ENCODE results near the gene KRT2. TPM values are rescaled to one million over a fixed set of nuclear protein-coding genes. Genes with fewer than 3 reads are reported as not detected.

Gene KRT2
- total and polyA plus RNA-seq, 10 of the 15 experiments (the other 5 are each of a cell fraction or from before 2014, with no cell fraction given): 0.08 to 0.12 TPM; not detected in 8

GRCh38 chr12:52655720-52656124 is 3.7 kb upstream of the KRT2 start:
- intact Hi-C loops (cut with micrococcal nuclease; ENCODE audit: unreplicated experiment) (no loop called here), in situ Hi-C loops (cut with MboI) (no loop called here)
- Histone ChIP-seq H3K79me2 (ENCODE audit: control insufficient read depth, insufficient read depth, low read length) (no peaks in the 10 kb centered on the region), H4K20me1 (ENCODE audit: control insufficient read depth, insufficient read depth) (no peaks in the 10 kb centered on the region), H3K4me3 (no peak overlapping the region), H3K4me1 (ENCODE audit: control insufficient read depth, insufficient read depth, low read length) (no peaks in the 10 kb centered on the region), H3K9ac (ENCODE audit: control insufficient read depth, insufficient read depth, low read length) (no peak overlapping the region), H3K36me3 (ENCODE audit: control insufficient read depth in 2 of 2, insufficient read depth in 2 of 2, low read length in 1 of 2) (no peaks in the 10 kb centered on the region), H3K27ac (ENCODE audit: control insufficient read depth, insufficient read depth) (no peak overlapping the region), H2AFZ (ENCODE audit: control insufficient read depth, low read depth, low read length) (no peak overlapping the region), H3K27me3 (replicated peaks in 1 of 2; ENCODE audit: control insufficient read depth in 2 of 2, insufficient read depth in 2 of 2, low read length in 1 of 2) (peaks cover 3 to 6% of the 10 kb centered on the region in 2 experiments; a peak in 2 of 4 replicates), H3K9me3 (replicated peaks; ENCODE audit: control insufficient read depth, insufficient read depth, low read length) (no peaks in the 10 kb centered on the region), H3K4me2 (ENCODE audit: control insufficient read depth, insufficient read depth) (no peak overlapping the region)
- no TSS peak for BruUV-seq (replicated peaks)
- RAD21 ChIA-PET (ENCODE audit: unreplicated experiment): no interaction called here
- WGBS (ENCODE audit: insufficient coverage, insufficient replicate concordance, low lambda C conversion rate, missing lambda C conversion rate): 25% methylated on average over 8 of the region's 8 CpGs
- ATAC-seq (no peak), DNase-seq (ENCODE audit: low read depth, low spot score) (no peak), FAIRE-seq (no peak)
- SMC1A ChIA-PET (ENCODE audit: uncharacterized antibody, unreplicated experiment): no interaction called here
- POLR2A ChIA-PET: interaction anchor here (0.6 kb wide), 1 partner anchor 727 kb away, joined by 7 read pairs; no protein-coding TSS in a partner anchor
- CTCF ChIA-PET: no interaction called here
- TF ChIP-seq FOXK2 (IDR thresholded peaks at IDR 0.05) (no peak), BACH1 (IDR thresholded peaks at IDR 0.05; ENCODE audit: borderline replicate concordance) (no peak)

GRCh38 chr12:52655251-52655650 is 3.2 kb upstream of the KRT2 start:
- intact Hi-C loops (cut with micrococcal nuclease; ENCODE audit: unreplicated experiment) (no loop called here), in situ Hi-C loops (cut with MboI) (no loop called here)
- CTCF ChIA-PET: no interaction called here
- no peaks in the 10 kb centered on the region for H3K79me2 ChIP-seq (ENCODE audit: control insufficient read depth, insufficient read depth, low read length)
- POLR2A ChIA-PET: no interaction called here
- SMC1A ChIA-PET (ENCODE audit: uncharacterized antibody, unreplicated experiment): no interaction called here
- no peak overlapping the region for H2AFZ ChIP-seq (ENCODE audit: control insufficient read depth, low read depth, low read length)
- H3K9ac ChIP-seq (ENCODE audit: control insufficient read depth, insufficient read depth, low read length): no peak overlapping the region
- no peak overlapping the region for H3K4me2 ChIP-seq (ENCODE audit: control insufficient read depth, insufficient read depth)
- RAD21 ChIA-PET (ENCODE audit: unreplicated experiment): no interaction called here
- no peaks in the 10 kb centered on the region for H3K36me3 ChIP-seq (ENCODE audit: control insufficient read depth in 2 of 2, insufficient read depth in 2 of 2, low read length in 1 of 2)
- H3K27ac ChIP-seq (ENCODE audit: control insufficient read depth, insufficient read depth): no peak overlapping the region
- no peak for DNase-seq (ENCODE audit: low read depth, low spot score)
- no peaks in the 10 kb centered on the region for H3K9me3 ChIP-seq (replicated peaks; ENCODE audit: control insufficient read depth, insufficient read depth, low read length)
- H4K20me1 ChIP-seq (ENCODE audit: control insufficient read depth, insufficient read depth): no peaks in the 10 kb centered on the region
- H3K4me3 ChIP-seq: no peak overlapping the region
- ATAC-seq: no peak
- no peaks in the 10 kb centered on the region for H3K4me1 ChIP-seq (ENCODE audit: control insufficient read depth, insufficient read depth, low read length)
- 2% methylated on average over 6 of the region's 6 CpGs for WGBS (ENCODE audit: insufficient coverage, insufficient replicate concordance, low lambda C conversion rate, missing lambda C conversion rate)
- no TSS peak for BruUV-seq (replicated peaks)
- peaks cover 3 to 6% of the 10 kb centered on the region in 2 experiments; a peak in 2 of 4 replicates for H3K27me3 ChIP-seq (replicated peaks in 1 of 2; ENCODE audit: control insufficient read depth in 2 of 2, insufficient read depth in 2 of 2, low read length in 1 of 2)
- FAIRE-seq: no peak
- TF ChIP-seq PRDM15 (CRISPR knock-in tag; IDR thresholded peaks at IDR 0.05): no peak
- TF ChIP-seq ZZZ3 (IDR thresholded peaks at IDR 0.05; ENCODE audit: control insufficient read depth, insufficient read length, low read depth): no peak
- TF ChIP-seq IKZF2 (IDR thresholded peaks at IDR 0.05): no peak
- no peak for TF ChIP-seq MYB (IDR thresholded peaks at IDR 0.05; ENCODE audit: borderline replicate concordance, low read depth, low read length)
- TF ChIP-seq ZBTB40 (IDR thresholded peaks at IDR 0.05; ENCODE audit: borderline replicate concordance): no peak
- no peak for TF ChIP-seq POLR2AphosphoS2 (IDR thresholded peaks at IDR 0.05; ENCODE audit: low read depth, low read length)
- no peak for TF ChIP-seq NFIC (IDR thresholded peaks at IDR 0.05; ENCODE audit: low read depth, low read length)
- no peak for TF ChIP-seq RAD21 (IDR thresholded peaks at IDR 0.05; ENCODE audit: insufficient read depth, low read depth, low read length)

Measured in GM12878 (cell line).